Bronchial epithelial cell (primary cell): ENCODE data around the gene ZNF628. TPM values are rescaled to one million over a fixed set of nuclear protein-coding genes. Genes with fewer than 3 reads are reported as not detected.

Experiments used
- DNase-seq: peaks from one replicate; pipeline ENCODE4 v3.0.0-alpha.2; 2010; ENCODE audit warnings: low read depth
- FAIRE-seq: peaks from 2 replicates; lab custom pipeline; 2011; peaks lifted over from hg19 to GRCh38; lab: Jason Lieb, UNC
- H3K27me3 ChIP-seq: 2 replicates; pipeline ENCODE4 v1.5.1; 2011; ENCODE audit warnings: low read length; ENCODE audit not compliant: control insufficient read depth, insufficient read depth
- H3K36me3 ChIP-seq: 2 replicates; pipeline ENCODE4 v1.5.1; 2011; ENCODE audit warnings: low read length; ENCODE audit not compliant: control insufficient read depth, insufficient read depth
- H3K4me3 ChIP-seq: 2 replicates; pipeline ENCODE4 v1.5.1; 2011; ENCODE audit warnings: mild to moderate bottlenecking, low read depth, low read length, control low read depth
- CTCF ChIP-seq: IDR thresholded peaks from 2 replicates; pipeline ENCODE4 v1.5.1; 2011; ENCODE audit warnings: mild to moderate bottlenecking, moderate library complexity, low read length, control low read depth, inconsistent platforms; ENCODE audit not compliant: insufficient read depth, severe bottlenecking
- total RNA-seq: library from RNA; depleted of rRNA; stranded (reverse); fragments of >200 nt; gene quantifications from 2 replicates; pipeline ENCODE4 v1.2.1, GENCODE V29; 2014

Gene ZNF628
- total RNA-seq, 1 donor from 2014 or later: 0.79 TPM

- no peaks in the 10 kb centered on the region for H3K36me3 ChIP-seq
- FAIRE-seq: no peak
- no peak for TF ChIP-seq CTCF
- H3K27me3 ChIP-seq: no peaks in the 10 kb centered on the region
- no peak for DNase-seq
- no peak overlapping the region for H3K4me3 ChIP-seq
These were observed 44.4 kb downstream of the ZNF628 start for GRCh38 chr19:55520691-55521292.

GRCh38 chr19:55525289-55526101 lies 49.1 kb downstream of the ZNF628 start:
- no peak for TF ChIP-seq CTCF
- DNase-seq: no peak
- H3K4me3 ChIP-seq: no peak overlapping the region
- no peaks in the 10 kb centered on the region for H3K36me3 ChIP-seq
- no peak for FAIRE-seq
- H3K27me3 ChIP-seq: no peaks in the 10 kb centered on the region

GRCh38 chr19:55526216-55527196 lies 50.1 kb downstream of the ZNF628 start:
- no peaks in the 10 kb centered on the region for H3K27me3 ChIP-seq
- H3K36me3 ChIP-seq: no peaks in the 10 kb centered on the region
- FAIRE-seq (peak; percentile 95), DNase-seq (peak; percentile 35)
- no peak overlapping the region for H3K4me3 ChIP-seq
- no peak for TF ChIP-seq CTCF

- DNase-seq: no peak
- peak; percentile 98 for FAIRE-seq
- H3K27me3 ChIP-seq: no peaks in the 10 kb centered on the region
These were observed 51.0 kb downstream of the ZNF628 start for GRCh38 chr19:55527197-55528029.

More at GRCh38 chr19:55527197-55528029, 51.0 kb downstream of the ZNF628 start:
- Histone ChIP-seq H3K4me3 (no peak overlapping the region), H3K36me3 (no peaks in the 10 kb centered on the region)
- TF ChIP-seq CTCF: no peak
